ENCODE measurements around the gene EXOSC10.
"Not testable (repeated sequence)": the region's sequence is repeated elsewhere in the genome, so short reads cannot be mapped to it uniquely, and the experiment has no call there.

EXOSC10 gene

GRCh38 chr1:11109047-11109760, 9.5 kb upstream of the EXOSC10 start:
- no peak for DNase-seq (ENCODE audit: low read depth, low spot score)

GRCh38 chr1:11107599-11107998, 7.9 kb upstream of the EXOSC10 start:
- no peak for DNase-seq (ENCODE audit: low read depth, low spot score)

- DNase-seq (ENCODE audit: low read depth, low spot score), result no peak
Observed at GRCh38 chr1:11105586-11105985, 5.9 kb upstream of the EXOSC10 start.

GRCh38 chr1:11101347-11101746, 1.7 kb upstream of the EXOSC10 start:
- no peak for DNase-seq (ENCODE audit: low read depth, low spot score)

- DNase-seq (ENCODE audit: low read depth, low spot score), result not testable (repeated sequence)
Observed at GRCh38 chr1:11100806-11101205, 1.1 kb upstream of the EXOSC10 start.

GRCh38 chr1:11100149-11100493, 452 bp upstream of the EXOSC10 start:
- no peak for DNase-seq (ENCODE audit: low read depth, low spot score)

GRCh38 chr1:11098931-11099309, 749 bp downstream of the EXOSC10 start:
- DNase-seq (ENCODE audit: low read depth, low spot score), result no peak

GRCh38 chr1:11083784-11084183, 15.9 kb downstream of the EXOSC10 start:
- DNase-seq (ENCODE audit: low read depth, low spot score), result not testable (repeated sequence)

- DNase-seq (ENCODE audit: low read depth, low spot score), result no peak
Observed at GRCh38 chr1:11080931-11081330, 18.7 kb downstream of the EXOSC10 start.

- no peak for DNase-seq (ENCODE audit: low read depth, low spot score)
Observed at GRCh38 chr1:11078631-11079030, 21.0 kb downstream of the EXOSC10 start.

- not testable (repeated sequence) for DNase-seq (ENCODE audit: low read depth, low spot score)
Observed at GRCh38 chr1:11073398-11073797, 26.3 kb downstream of the EXOSC10 start.

GRCh38 chr1:11072216-11072917, 27.3 kb downstream of the EXOSC10 start:
- DNase-seq (ENCODE audit: low read depth, low spot score), result no peak

GRCh38 chr1:11071463-11072215, 28.0 kb downstream of the EXOSC10 start:
- no peak for DNase-seq (ENCODE audit: low read depth, low spot score)

- no peak for DNase-seq (ENCODE audit: low read depth, low spot score)
Observed at GRCh38 chr1:11070876-11071275, 28.8 kb downstream of the EXOSC10 start.

GRCh38 chr1:11068600-11069473, 30.8 kb downstream of the EXOSC10 start:
- no peak for DNase-seq (ENCODE audit: low read depth, low spot score)

GRCh38 chr1:11067716-11068599, 31.7 kb downstream of the EXOSC10 start:
- DNase-seq (ENCODE audit: low read depth, low spot score), result no peak

GRCh38 chr1:11065796-11066195, 33.9 kb downstream of the EXOSC10 start:
- DNase-seq (ENCODE audit: low read depth, low spot score), result no peak

GRCh38 chr1:11064942-11065341, 34.7 kb downstream of the EXOSC10 start:
- no peak for DNase-seq (ENCODE audit: low read depth, low spot score)

- DNase-seq (ENCODE audit: low read depth, low spot score), result not testable (repeated sequence)
Observed at GRCh38 chr1:11063937-11064537, 35.6 kb downstream of the EXOSC10 start.

GRCh38 chr1:11062965-11063401, 36.7 kb downstream of the EXOSC10 start:
- DNase-seq (ENCODE audit: low read depth, low spot score), result no peak

Data from smooth muscle cell of the brain vasculature (primary cell).